WERI-Rb-1 (cell line): ENCODE data around the gene TMEM39A.

Experiments
- DNase-seq: peaks from one replicate; pipeline ENCODE4 v3.0.0-alpha.2; 2020
- H3K27ac ChIP-seq: fragments of 250-450 bp; sonication (Bioruptor Pico); 2 replicates; pipeline ENCODE4 v1.5.1; 2020; ENCODE audit warnings: mild to moderate bottlenecking, moderate library complexity
- H3K27me3 ChIP-seq: fragments of 250-450 bp; sonication (Bioruptor Pico); 2 replicates; pipeline ENCODE4 v1.5.1; 2021; ENCODE audit warnings: mild to moderate bottlenecking, low read depth, moderate library complexity; ENCODE audit not compliant: insufficient read depth, severe bottlenecking
- H3K36me3 ChIP-seq: fragments of 250-450 bp; sonication (Bioruptor Pico); 2 replicates; pipeline ENCODE4 v1.5.1; 2020; ENCODE audit warnings: mild to moderate bottlenecking, moderate library complexity
- H3K4me3 ChIP-seq: 2 replicates; pipeline ENCODE4 v1.5.1; 2011; ENCODE audit warnings: low read depth, mild to moderate bottlenecking, control low read depth, low read length
- H3K9me3 ChIP-seq: fragments of 250-450 bp; sonication (Bioruptor Pico); 2 replicates; pipeline ENCODE4 v1.5.1; 2021; ENCODE audit warnings: mild to moderate bottlenecking, moderate library complexity; ENCODE audit not compliant: severe bottlenecking
- TF ChIP-seq, protein P1 (sequence below): IDR thresholded peaks from 2 replicates; pipeline ENCODE4 v1.5.1; 2011; ENCODE audit warnings: low read depth, mild to moderate bottlenecking, control low read depth, inconsistent platforms, low read length

The TMEM39A gene

DNA sequence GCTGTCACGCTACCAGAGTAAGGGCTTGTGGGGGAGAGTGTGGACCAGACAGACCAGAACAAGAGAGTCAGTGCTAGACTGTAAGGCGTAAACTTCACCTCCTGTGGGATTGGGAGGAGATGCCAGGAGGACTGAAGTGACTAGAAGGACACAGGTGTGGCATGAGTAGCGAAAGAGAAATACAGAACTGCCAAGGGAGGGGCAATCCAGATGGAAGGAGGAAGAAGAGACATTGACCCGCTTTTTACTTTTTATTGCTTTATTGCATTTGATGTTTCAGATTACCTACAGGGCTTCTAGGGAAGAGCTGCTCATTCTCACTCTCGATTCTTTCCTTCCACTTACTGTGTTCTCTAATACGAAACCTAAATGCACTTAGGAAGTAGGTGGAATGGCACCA is 7.5 kb upstream of the TMEM39A start:
- H3K9me3 ChIP-seq, result no peaks in the 10 kb centered on the region
- DNase-seq, result no peak
- H3K4me3 ChIP-seq, result no peak overlapping the region
- no peak overlapping the region for H3K27ac ChIP-seq
- H3K36me3 ChIP-seq, result peaks cover 9% of the 10 kb centered on the region
- H3K27me3 ChIP-seq, result no peaks in the 10 kb centered on the region
- TF ChIP-seq, protein P1, sequence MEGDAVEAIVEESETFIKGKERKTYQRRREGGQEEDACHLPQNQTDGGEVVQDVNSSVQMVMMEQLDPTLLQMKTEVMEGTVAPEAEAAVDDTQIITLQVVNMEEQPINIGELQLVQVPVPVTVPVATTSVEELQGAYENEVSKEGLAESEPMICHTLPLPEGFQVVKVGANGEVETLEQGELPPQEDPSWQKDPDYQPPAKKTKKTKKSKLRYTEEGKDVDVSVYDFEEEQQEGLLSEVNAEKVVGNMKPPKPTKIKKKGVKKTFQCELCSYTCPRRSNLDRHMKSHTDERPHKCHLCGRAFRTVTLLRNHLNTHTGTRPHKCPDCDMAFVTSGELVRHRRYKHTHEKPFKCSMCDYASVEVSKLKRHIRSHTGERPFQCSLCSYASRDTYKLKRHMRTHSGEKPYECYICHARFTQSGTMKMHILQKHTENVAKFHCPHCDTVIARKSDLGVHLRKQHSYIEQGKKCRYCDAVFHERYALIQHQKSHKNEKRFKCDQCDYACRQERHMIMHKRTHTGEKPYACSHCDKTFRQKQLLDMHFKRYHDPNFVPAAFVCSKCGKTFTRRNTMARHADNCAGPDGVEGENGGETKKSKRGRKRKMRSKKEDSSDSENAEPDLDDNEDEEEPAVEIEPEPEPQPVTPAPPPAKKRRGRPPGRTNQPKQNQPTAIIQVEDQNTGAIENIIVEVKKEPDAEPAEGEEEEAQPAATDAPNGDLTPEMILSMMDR, result no peak

DNA sequence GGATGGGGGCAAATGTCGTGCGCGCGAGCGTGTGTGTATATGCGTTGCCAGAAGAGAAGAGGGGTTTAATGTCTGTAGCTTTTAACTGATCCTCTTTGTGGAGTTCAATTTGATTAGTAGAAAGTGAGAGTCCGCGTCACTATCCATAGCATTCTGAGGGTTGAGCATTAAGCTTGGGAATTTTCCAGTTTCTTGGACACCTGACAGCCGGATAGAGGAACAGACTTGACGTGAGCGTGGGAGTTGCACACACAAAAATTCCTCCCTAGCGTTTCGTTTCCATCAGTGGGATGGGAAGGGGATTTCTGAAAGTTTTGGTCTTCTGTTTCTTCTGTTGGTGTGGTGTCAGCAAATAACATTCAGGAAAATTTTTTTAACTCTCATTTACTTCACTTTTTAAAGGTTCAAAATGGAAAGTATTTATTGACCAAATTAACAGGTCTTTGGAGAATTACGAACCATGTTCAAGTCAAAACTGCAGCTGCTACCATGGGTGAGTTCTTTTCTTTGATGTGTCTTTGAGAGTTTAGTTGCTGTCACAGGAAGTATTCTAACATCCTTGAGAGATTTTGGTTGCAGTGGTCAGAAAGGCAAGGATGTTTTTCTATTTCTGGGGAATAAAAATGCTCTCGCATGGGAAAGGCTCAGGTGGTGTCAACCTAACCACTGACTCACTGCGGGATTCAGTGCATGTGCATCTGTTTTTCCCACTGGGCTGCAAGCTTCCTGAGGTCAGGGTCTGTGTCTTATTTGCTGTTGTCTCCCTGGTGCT is 6.2 kb upstream of the TMEM39A start:
- Histone ChIP-seq H3K9me3 (no peaks in the 10 kb centered on the region), H3K27ac (no peak overlapping the region; the same call in 1 of the 2 replicates), H3K36me3 (peaks cover 9% of the 10 kb centered on the region), H3K4me3 (peak overlapping the region; percentile 96), H3K27me3 (no peaks in the 10 kb centered on the region)
- DNase-seq, result no peak
- TF ChIP-seq, protein P1, result no peak

DNA sequence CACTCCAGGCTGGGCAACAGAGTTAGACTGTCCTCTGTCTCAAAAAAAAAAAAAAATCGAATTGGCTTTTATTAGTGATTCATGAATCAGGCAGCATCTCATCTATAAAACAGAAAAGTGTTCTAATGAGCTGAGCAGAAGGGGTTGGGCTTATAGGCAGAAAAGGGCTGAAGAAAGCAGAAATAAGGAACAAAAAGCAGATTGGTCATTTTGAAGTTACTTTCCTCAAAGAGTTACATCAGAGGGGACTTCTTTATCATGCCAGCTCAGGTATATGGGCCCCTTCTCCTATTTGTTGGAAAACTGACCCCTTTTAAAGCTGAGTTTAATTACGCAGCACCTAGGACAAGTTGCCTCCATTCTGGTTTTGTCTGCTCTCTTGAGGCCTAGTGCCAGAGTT is 4.6 kb upstream of the TMEM39A start:
- no peak for DNase-seq
- TF ChIP-seq, protein P1, result no peak

DNA sequence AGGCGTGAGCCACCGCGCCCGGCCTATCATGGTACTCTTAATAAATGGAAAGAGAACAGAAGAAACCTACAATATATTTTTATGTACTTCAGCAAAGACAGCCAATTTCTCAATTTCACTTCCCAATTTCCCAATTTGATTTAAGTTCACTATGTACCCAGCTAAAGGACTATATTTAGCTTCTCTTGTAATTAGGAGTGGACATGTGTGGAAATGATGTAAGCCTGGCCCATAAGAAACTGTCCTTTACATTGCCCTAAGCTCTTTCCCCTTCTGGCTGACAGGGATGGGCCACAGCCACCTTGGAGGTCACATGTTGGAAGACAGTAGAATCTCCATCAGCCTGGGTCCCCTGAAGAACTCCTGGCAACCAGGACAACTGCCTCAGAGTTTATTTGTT is 6.2 kb downstream of the TMEM39A start:
- TF ChIP-seq, protein P1, result no peak
- DNase-seq, result no peak
- Histone ChIP-seq H3K9me3 (no peaks in the 10 kb centered on the region), H3K27ac (no peak overlapping the region), H3K36me3 (peaks cover 81% of the 10 kb centered on the region), H3K27me3 (no peaks in the 10 kb centered on the region), H3K4me3 (no peak overlapping the region)

More for the DNA sequence above, 4.6 kb upstream of the TMEM39A start:
- Histone ChIP-seq H3K27ac (no peak overlapping the region), H3K4me3 (no peak overlapping the region), H3K9me3 (no peaks in the 10 kb centered on the region), H3K27me3 (no peaks in the 10 kb centered on the region), H3K36me3 (peaks cover 9% of the 10 kb centered on the region)

DNA sequence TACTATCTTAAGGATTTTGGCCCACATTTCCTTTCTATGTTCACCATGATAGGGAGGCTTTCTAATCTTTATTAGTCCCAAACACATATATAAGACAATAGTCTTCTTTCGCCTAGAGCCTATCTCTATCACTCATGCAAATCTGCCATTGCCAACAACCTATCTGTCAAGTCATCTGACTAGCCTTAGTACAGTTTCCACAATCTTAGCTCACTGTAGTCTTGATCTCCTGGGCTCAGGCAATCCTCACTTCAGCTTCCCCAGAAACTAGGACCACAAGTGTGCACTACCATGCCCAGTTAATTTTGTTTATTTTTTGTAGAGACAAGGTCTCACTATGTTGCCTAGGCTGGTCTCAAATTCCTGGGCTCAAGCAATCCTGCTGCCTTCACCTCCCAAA is 6.9 kb downstream of the TMEM39A start:
- Histone ChIP-seq H3K36me3 (peaks cover 79% of the 10 kb centered on the region), H3K4me3 (no peak overlapping the region), H3K27ac (no peak overlapping the region), H3K9me3 (no peaks in the 10 kb centered on the region), H3K27me3 (no peaks in the 10 kb centered on the region)
- TF ChIP-seq, protein P1, result no peak
- DNase-seq, result no peak

DNA sequence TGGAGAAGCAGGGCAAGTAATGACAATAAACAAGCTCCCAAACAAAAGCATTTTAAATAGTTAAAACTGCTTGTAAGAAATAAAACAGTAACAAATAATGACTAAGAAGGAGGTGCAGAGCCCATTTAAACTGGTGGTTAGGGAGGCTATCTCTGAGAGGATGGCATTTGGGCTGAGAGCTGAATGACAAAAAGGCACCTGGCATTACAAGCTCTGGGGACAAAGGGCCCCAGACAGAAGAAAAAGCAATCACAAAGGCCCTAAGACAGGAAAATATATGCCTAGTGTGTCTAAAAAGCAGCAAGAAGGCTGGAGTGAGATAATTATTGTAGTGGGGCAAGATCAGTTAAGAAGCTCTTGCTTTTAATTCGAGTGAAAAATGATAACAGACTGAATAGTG is 9.6 kb downstream of the TMEM39A start:
- Histone ChIP-seq H3K4me3 (no peak overlapping the region), H3K27ac (no peak overlapping the region), H3K27me3 (no peaks in the 10 kb centered on the region), H3K36me3 (peaks cover 68% of the 10 kb centered on the region), H3K9me3 (no peaks in the 10 kb centered on the region)
- DNase-seq, result no peak
- TF ChIP-seq, protein P1, result no peak
